CD14-positive monocyte (primary cell): ENCODE measurements around the gene GNAL. TPM values are rescaled to one million over a fixed set of nuclear protein-coding genes. Genes with fewer than 3 reads are reported as not detected.

Source experiments
- DNase-seq, 3 donors: peaks; one replicate each; pipeline ENCODE4 v3.0.0-alpha.2; 2011 to 2022
- H2AFZ ChIP-seq: 2 replicates; pipeline ENCODE4 v1.6.0; 2012; ENCODE audit warnings: mild to moderate bottlenecking, low read depth, low read length, inconsistent platforms; ENCODE audit not compliant: insufficient read depth, poor library complexity, severe bottlenecking
- H3K27ac ChIP-seq, 2 donors: 1 replicate in 1 of 2; 2 replicates in 1 of 2; pipeline ENCODE4 v1.5.1; 2012 to 2013; ENCODE audit warnings: low read length in 2 of 2, control low read depth in 1 of 2, inconsistent platforms in 1 of 2, low read depth in 1 of 2, mild to moderate bottlenecking in 1 of 2
- H3K27me3 ChIP-seq, 2 donors: one replicate each; pipeline versions ENCODE4 v1.6.0 to v1.6.1; 2011 to 2013; ENCODE audit warnings: low read length in 2 of 2; ENCODE audit not compliant: control insufficient read depth in 2 of 2, insufficient read depth in 2 of 2
- H3K36me3 ChIP-seq, 2 donors: replicated peaks in 1 of 2; 1 replicate in 1 of 2; 2 replicates in 1 of 2; pipeline versions ENCODE4 v1.5.1 to v1.6.1; 2012 to 2013; ENCODE audit warnings: low read length in 2 of 2, control low read depth in 1 of 2, inconsistent platforms in 1 of 2, mild to moderate bottlenecking in 1 of 2; ENCODE audit not compliant: insufficient read depth in 2 of 2, control insufficient read depth in 1 of 2
- H3K4me1 ChIP-seq, 2 donors: 1 replicate in 1 of 2; 2 replicates in 1 of 2; pipeline versions ENCODE4 v1.5.1 to v1.6.1; 2012 to 2013; ENCODE audit warnings: low read length in 2 of 2, control low read depth in 1 of 2, inconsistent platforms in 1 of 2, mild to moderate bottlenecking in 1 of 2, moderate library complexity in 1 of 2; ENCODE audit not compliant: insufficient read depth in 2 of 2, control insufficient read depth in 1 of 2
- H3K4me2 ChIP-seq: replicated peaks from 2 replicates; pipeline ENCODE3; 2012; ENCODE audit warnings: low read length, moderate library complexity, mild to moderate bottlenecking; ENCODE audit not compliant: poor library complexity, severe bottlenecking; ENCODE audit errors: extremely low read depth
- H3K4me3 ChIP-seq, 3 experiments: fragments of 200-600 bp in 1 of 3; sonication (generic) in 1 of 3; replicated peaks in 1 of 3; 1 replicate in 2 of 3; 2 replicates in 1 of 3; pipeline ENCODE4 v1.5.1; 2011 to 2013; ENCODE audit warnings: low read length in 3 of 3, mild to moderate bottlenecking in 3 of 3, control low read depth in 2 of 3, low read depth in 2 of 3, inconsistent platforms in 1 of 3, moderate library complexity in 1 of 3
- H3K79me2 ChIP-seq: 2 replicates; pipeline ENCODE4 v1.6.0; 2012; ENCODE audit warnings: mild to moderate bottlenecking, control low read depth, inconsistent platforms, low read length, moderate library complexity; ENCODE audit not compliant: insufficient read depth
- H3K9ac ChIP-seq: 2 replicates; pipeline ENCODE4 v1.6.0; 2017; ENCODE audit warnings: low read length, mild to moderate bottlenecking; ENCODE audit not compliant: insufficient read depth, poor library complexity, severe bottlenecking
- H3K9me3 ChIP-seq, 2 donors: replicated peaks in 1 of 2; 1 replicate in 1 of 2; 2 replicates in 1 of 2; pipeline versions ENCODE4 v1.5.1 to v1.6.1; 2012 to 2013; ENCODE audit warnings: low read length in 2 of 2, control low read depth in 1 of 2; ENCODE audit not compliant: control insufficient read depth in 1 of 2, insufficient read depth in 1 of 2
- H4K20me1 ChIP-seq: 2 replicates; pipeline ENCODE4 v1.6.0; 2012; ENCODE audit warnings: mild to moderate bottlenecking, low read length, control low read depth, moderate library complexity; ENCODE audit not compliant: insufficient read depth
- H3K27ac Mint-ChIP-seq, 7 donors: one replicate each; pipeline ENCODE4 v1.8.0; 2020; ENCODE audit warnings: mild to moderate bottlenecking in 7 of 7, mixed read lengths in 7 of 7, moderate library complexity in 6 of 7, inconsistent platforms in 2 of 7
- H3K27me3 Mint-ChIP-seq, 3 donors: one replicate each; pipeline ENCODE4 v1.8.0; 2021 to 2022; ENCODE audit warnings: low read depth in 3 of 3, mild to moderate bottlenecking in 3 of 3, mixed read lengths in 3 of 3, moderate library complexity in 3 of 3, inconsistent platforms in 1 of 3
- H3K36me3 Mint-ChIP-seq, 2 donors: one replicate each; pipeline ENCODE4 v1.8.0; 2020; ENCODE audit warnings: mixed read lengths in 2 of 2, inconsistent platforms in 1 of 2, mild to moderate bottlenecking in 1 of 2
- H3K4me1 Mint-ChIP-seq: one replicate; pipeline ENCODE4 v1.8.0; 2020; ENCODE audit warnings: mild to moderate bottlenecking, mixed read lengths
- H3K4me3 Mint-ChIP-seq, 2 donors: one replicate each; pipeline ENCODE4 v1.8.0; 2020; ENCODE audit warnings: mild to moderate bottlenecking in 2 of 2, mixed read lengths in 2 of 2, moderate library complexity in 1 of 2
- H3K9me3 Mint-ChIP-seq, 7 donors: one replicate each; pipeline ENCODE4 v1.8.0; 2020 to 2022; ENCODE audit warnings: mixed read lengths in 7 of 7, mild to moderate bottlenecking in 6 of 7, moderate library complexity in 6 of 7, inconsistent platforms in 2 of 7
- CTCF ChIP-seq: fragments of 200-600 bp; IDR thresholded peaks from one replicate; pipeline ENCODE4 v1.8.0; 2022; ENCODE audit warnings: antibody characterized with exemption, mild to moderate bottlenecking
- WGBS: methylation state at CpG from one replicate; pipeline ENCODE4 v1.1.5; 2013; ENCODE audit warnings: missing lambda C conversion rate; ENCODE audit not compliant: insufficient coverage; 5-methylcytosine and 5-hydroxymethylcytosine counted together
- intact Hi-C, 2 donors: fragments of 100-400 bp; cut with micrococcal nuclease; formaldehyde crosslinking; loops; one replicate each; pipeline versions ENCODE4 v1.15.0 to v1.15.1; 2023
- polyA plus RNA-seq, 3 donors: library from polyadenylated mRNA; depleted of rRNA in 1 of 3; unstranded in 2 of 3; stranded (reverse) in 1 of 3; fragments of 300-500 nt in 2 of 3; fragments of >200 nt in 1 of 3; fragmentation: Illumina TruSeq in 2 of 3; gene quantifications; 1 replicate in 2 of 3; 2 replicates in 1 of 3; pipeline ENCODE4 v1.2.3, GENCODE V29; 2012 to 2021

Gene GNAL
- polyA plus RNA-seq, 3 donors = 0.01 to 0.03 TPM; not detected in 1

- H3K36me3 Mint-ChIP-seq = no peaks in the 10 kb centered on the region
- Histone ChIP-seq H3K4me3 (no peak overlapping the region), H3K36me3 (no peaks in the 10 kb centered on the region), H3K79me2 (no peaks in the 10 kb centered on the region), H3K4me1 (no peaks in the 10 kb centered on the region), H3K27ac (no peak overlapping the region), H3K9ac (no peak overlapping the region), H3K27me3 (no peaks in the 10 kb centered on the region), H2AFZ (no peak overlapping the region), H3K9me3 (peaks cover 7 to 9% of the 10 kb centered on the region in 2 donors), H3K4me2 (no peak overlapping the region), H4K20me1 (no peaks in the 10 kb centered on the region)
- H3K4me3 Mint-ChIP-seq = no peak overlapping the region
- DNase-seq = no peak
- intact Hi-C loops = loop anchor here (5.0 to 10.0 kb wide), 2 partner anchors 385 to 587 kb away; no protein-coding TSS in a partner anchor
- no peaks in the 10 kb centered on the region for H3K4me1 Mint-ChIP-seq
- H3K9me3 Mint-ChIP-seq = peaks cover 4 to 16% (median 8%) of the 10 kb centered on the region in 7 donors
- H3K27ac Mint-ChIP-seq = no peak overlapping the region
- TF ChIP-seq CTCF = no peak
- H3K27me3 Mint-ChIP-seq = peaks cover 7 to 14% (median 9%) of the 10 kb centered on the region in 3 donors
- whole genome bisulfite sequencing = 89% methylated on average over 2 of the region's 4 CpGs
Measured at GRCh38 chr18:11649839-11650238, 39.2 kb upstream of the GNAL start.

- Mint-ChIP-seq H3K4me3 (no peak overlapping the region), H3K36me3 (no peaks in the 10 kb centered on the region), H3K27me3 (peaks cover 9 to 25% (median 14%) of the 10 kb centered on the region in 3 donors), H3K9me3 (peaks cover 4 to 16% (median 8%) of the 10 kb centered on the region in 7 donors), H3K4me1 (peaks cover 4% of the 10 kb centered on the region), H3K27ac (no peak overlapping the region)
- Histone ChIP-seq H3K36me3 (no peaks in the 10 kb centered on the region), H3K9ac (no peak overlapping the region), H4K20me1 (no peaks in the 10 kb centered on the region), H3K27me3 (peaks cover 0 to 3% of the 10 kb centered on the region in 2 donors), H3K4me3 (no peak overlapping the region), H2AFZ (no peak overlapping the region), H3K27ac (no peak overlapping the region), H3K79me2 (no peaks in the 10 kb centered on the region), H3K9me3 (peaks cover 7 to 9% of the 10 kb centered on the region in 2 donors), H3K4me1 (no peaks in the 10 kb centered on the region), H3K4me2 (no peak overlapping the region)
- 86% methylated on average over 2 of the region's 3 CpGs for WGBS
- no peak for DNase-seq
- intact Hi-C loops = loop anchor here (5.0 to 10.0 kb wide), 2 partner anchors 383 to 585 kb away; no protein-coding TSS in a partner anchor
- TF ChIP-seq CTCF = no peak
Measured at GRCh38 chr18:11651899-11652298, 37.2 kb upstream of the GNAL start.
